ENCODE measurements around the gene PTPRG. TPM values are rescaled to one million over a fixed set of nuclear protein-coding genes. Genes with fewer than 3 reads are reported as not detected.
"Not testable (repeated sequence)": the region's sequence is repeated elsewhere in the genome, so short reads cannot be mapped to it uniquely, and the experiment has no call there.

The PTPRG gene
- total RNA-seq, 3 donors from 2014 or later (not counting 1 experiment from before 2014, with no cell fraction given) = 1.0 to 2.9 (median 2.5) TPM

DNA sequence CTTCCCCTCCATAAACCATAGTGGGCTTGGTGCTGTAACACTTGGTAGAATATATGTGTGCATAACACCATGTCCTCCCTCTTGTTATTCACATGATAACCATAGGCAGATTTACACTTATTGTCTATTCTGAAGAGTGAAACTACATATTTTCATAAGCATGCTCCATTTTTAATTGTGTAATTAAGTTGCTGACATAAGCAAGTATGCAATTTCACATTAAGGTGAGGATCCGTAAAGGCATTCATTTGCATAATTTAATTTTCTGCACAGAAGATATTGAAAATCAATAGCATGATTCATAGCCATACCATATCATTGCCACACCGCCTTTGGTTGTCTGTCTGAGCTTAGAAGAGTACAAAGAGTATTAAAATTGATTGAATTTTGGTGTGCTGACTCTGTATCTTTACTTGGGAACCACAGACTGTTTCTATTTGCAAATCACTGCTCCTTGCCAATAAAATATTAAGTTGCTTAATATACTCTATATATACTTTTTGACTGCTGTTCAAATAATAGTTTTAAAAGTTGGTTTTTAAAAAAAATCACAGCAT is 182.4 kb downstream of the PTPRG start:
- intact Hi-C loops (cut with micrococcal nuclease) = no loop called here
- H3K4me3 Mint-ChIP-seq = no peak overlapping the region
- ATAC-seq = no peak
- DNase-seq = no peak
- no peaks in the 10 kb centered on the region for H3K4me1 Mint-ChIP-seq
- WGBS (ENCODE audit: insufficient coverage) = 83% methylated on average over 1 of the region's 2 CpGs
- Histone ChIP-seq H3K27ac (ENCODE audit: low read length) (no peak overlapping the region), H3K27me3 (ENCODE audit: control insufficient read depth, insufficient read depth, low read length) (no peaks in the 10 kb centered on the region), H3K4me1 (ENCODE audit: control insufficient read depth, insufficient read depth, low read length) (no peaks in the 10 kb centered on the region), H3K9me3 (ENCODE audit: control insufficient read depth, insufficient read depth, low read length) (peaks cover 2% of the 10 kb centered on the region), H3K4me3 (ENCODE audit: low read length) (no peak overlapping the region), H3K36me3 (ENCODE audit: control insufficient read depth, insufficient read depth, low read length) (no peaks in the 10 kb centered on the region)
- no peak overlapping the region for H3K27ac Mint-ChIP-seq
- no peaks in the 10 kb centered on the region for H3K36me3 Mint-ChIP-seq
- H3K27me3 Mint-ChIP-seq (ENCODE audit: low read depth in 2 of 2) = no peaks in the 10 kb centered on the region
- TF ChIP-seq, protein P1, sequence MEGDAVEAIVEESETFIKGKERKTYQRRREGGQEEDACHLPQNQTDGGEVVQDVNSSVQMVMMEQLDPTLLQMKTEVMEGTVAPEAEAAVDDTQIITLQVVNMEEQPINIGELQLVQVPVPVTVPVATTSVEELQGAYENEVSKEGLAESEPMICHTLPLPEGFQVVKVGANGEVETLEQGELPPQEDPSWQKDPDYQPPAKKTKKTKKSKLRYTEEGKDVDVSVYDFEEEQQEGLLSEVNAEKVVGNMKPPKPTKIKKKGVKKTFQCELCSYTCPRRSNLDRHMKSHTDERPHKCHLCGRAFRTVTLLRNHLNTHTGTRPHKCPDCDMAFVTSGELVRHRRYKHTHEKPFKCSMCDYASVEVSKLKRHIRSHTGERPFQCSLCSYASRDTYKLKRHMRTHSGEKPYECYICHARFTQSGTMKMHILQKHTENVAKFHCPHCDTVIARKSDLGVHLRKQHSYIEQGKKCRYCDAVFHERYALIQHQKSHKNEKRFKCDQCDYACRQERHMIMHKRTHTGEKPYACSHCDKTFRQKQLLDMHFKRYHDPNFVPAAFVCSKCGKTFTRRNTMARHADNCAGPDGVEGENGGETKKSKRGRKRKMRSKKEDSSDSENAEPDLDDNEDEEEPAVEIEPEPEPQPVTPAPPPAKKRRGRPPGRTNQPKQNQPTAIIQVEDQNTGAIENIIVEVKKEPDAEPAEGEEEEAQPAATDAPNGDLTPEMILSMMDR (IDR thresholded peaks at IDR 0.05) = no peak
- H3K9me3 Mint-ChIP-seq = peaks cover 0 to 2% of the 10 kb centered on the region in 2 donors

GRCh38 chr3:61748288-61748687 is 186.9 kb downstream of the PTPRG start:
- intact Hi-C loops (cut with micrococcal nuclease) = no loop called here
- peaks cover 0 to 2% of the 10 kb centered on the region in 2 donors for H3K9me3 Mint-ChIP-seq
- no peak overlapping the region for H3K27ac Mint-ChIP-seq
- no peaks in the 10 kb centered on the region for H3K36me3 Mint-ChIP-seq
- TF ChIP-seq, protein P1 (IDR thresholded peaks at IDR 0.05) = no peak
- Histone ChIP-seq H3K36me3 (ENCODE audit: control insufficient read depth, insufficient read depth, low read length) (no peaks in the 10 kb centered on the region), H3K27ac (ENCODE audit: low read length) (no peak overlapping the region), H3K4me1 (ENCODE audit: control insufficient read depth, insufficient read depth, low read length) (no peaks in the 10 kb centered on the region), H3K27me3 (ENCODE audit: control insufficient read depth, insufficient read depth, low read length) (no peaks in the 10 kb centered on the region), H3K9me3 (ENCODE audit: control insufficient read depth, insufficient read depth, low read length) (peaks cover 2% of the 10 kb centered on the region), H3K4me3 (ENCODE audit: low read length) (no peak overlapping the region)
- H3K27me3 Mint-ChIP-seq (ENCODE audit: low read depth in 2 of 2) = no peaks in the 10 kb centered on the region
- DNase-seq (no peak), ATAC-seq (no peak)
- H3K4me1 Mint-ChIP-seq = no peaks in the 10 kb centered on the region
- 90% methylated on average over 2 of the region's 3 CpGs for WGBS (ENCODE audit: insufficient coverage)
- no peak overlapping the region for H3K4me3 Mint-ChIP-seq

DNA sequence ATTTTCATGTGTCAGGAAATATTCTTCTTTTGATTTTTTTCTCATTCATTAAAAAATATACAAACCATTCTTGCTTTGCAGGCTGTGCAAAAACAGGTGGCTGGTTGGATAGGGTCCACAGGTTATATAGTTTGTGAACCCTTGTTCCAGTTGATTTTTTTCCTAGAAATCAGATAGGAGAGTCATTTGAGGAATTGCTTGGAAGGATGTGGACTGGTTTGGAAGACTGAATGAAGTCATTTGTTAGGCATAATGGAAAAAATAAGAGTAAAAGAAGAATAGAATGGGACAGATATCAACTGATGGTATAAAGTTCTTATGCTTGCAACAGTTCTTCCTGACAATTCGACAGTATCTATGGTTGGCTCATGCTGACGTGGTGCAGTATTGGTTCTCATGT is 189.4 kb downstream of the PTPRG start:
- no peaks in the 10 kb centered on the region for H3K9me3 Mint-ChIP-seq
- Histone ChIP-seq H3K9me3 (ENCODE audit: control insufficient read depth, insufficient read depth, low read length) (peaks cover 2% of the 10 kb centered on the region), H3K27me3 (ENCODE audit: control insufficient read depth, insufficient read depth, low read length) (no peaks in the 10 kb centered on the region), H3K36me3 (ENCODE audit: control insufficient read depth, insufficient read depth, low read length) (no peaks in the 10 kb centered on the region), H3K4me3 (ENCODE audit: low read length) (no peak overlapping the region), H3K27ac (ENCODE audit: low read length) (no peak overlapping the region), H3K4me1 (ENCODE audit: control insufficient read depth, insufficient read depth, low read length) (no peaks in the 10 kb centered on the region)
- no peak overlapping the region for H3K4me3 Mint-ChIP-seq
- no peaks in the 10 kb centered on the region for H3K4me1 Mint-ChIP-seq
- H3K27ac Mint-ChIP-seq = no peak overlapping the region
- no peak for DNase-seq
- 73% methylated on average over 2 of the region's 2 CpGs for WGBS (ENCODE audit: insufficient coverage)
- TF ChIP-seq, protein P1 (IDR thresholded peaks at IDR 0.05) = no peak
- no peaks in the 10 kb centered on the region for H3K36me3 Mint-ChIP-seq
- no peak for ATAC-seq
- H3K27me3 Mint-ChIP-seq (ENCODE audit: low read depth in 2 of 2) = no peaks in the 10 kb centered on the region
- intact Hi-C loops (cut with micrococcal nuclease) = no loop called here

GRCh38 chr3:61758839-61759238 is 197.5 kb downstream of the PTPRG start:
- TF ChIP-seq, protein P1 (IDR thresholded peaks at IDR 0.05) = no peak
- Histone ChIP-seq H3K27ac (ENCODE audit: low read length) (no peak overlapping the region), H3K9me3 (ENCODE audit: control insufficient read depth, insufficient read depth, low read length) (no peaks in the 10 kb centered on the region), H3K27me3 (ENCODE audit: control insufficient read depth, insufficient read depth, low read length) (no peaks in the 10 kb centered on the region), H3K4me3 (ENCODE audit: low read length) (no peak overlapping the region), H3K4me1 (ENCODE audit: control insufficient read depth, insufficient read depth, low read length) (no peaks in the 10 kb centered on the region), H3K36me3 (ENCODE audit: control insufficient read depth, insufficient read depth, low read length) (no peaks in the 10 kb centered on the region)
- intact Hi-C loops (cut with micrococcal nuclease) = no loop called here
- no peak for ATAC-seq
- 100% methylated on average over 2 of the region's 3 CpGs for WGBS (ENCODE audit: insufficient coverage)
- Mint-ChIP-seq H3K4me3 (no peak overlapping the region), H3K27me3 (ENCODE audit: low read depth in 2 of 2) (no peaks in the 10 kb centered on the region), H3K27ac (no peak overlapping the region), H3K9me3 (peaks cover 0 to 6% of the 10 kb centered on the region in 2 donors), H3K4me1 (no peaks in the 10 kb centered on the region), H3K36me3 (no peaks in the 10 kb centered on the region)
- no peak for DNase-seq

DNA sequence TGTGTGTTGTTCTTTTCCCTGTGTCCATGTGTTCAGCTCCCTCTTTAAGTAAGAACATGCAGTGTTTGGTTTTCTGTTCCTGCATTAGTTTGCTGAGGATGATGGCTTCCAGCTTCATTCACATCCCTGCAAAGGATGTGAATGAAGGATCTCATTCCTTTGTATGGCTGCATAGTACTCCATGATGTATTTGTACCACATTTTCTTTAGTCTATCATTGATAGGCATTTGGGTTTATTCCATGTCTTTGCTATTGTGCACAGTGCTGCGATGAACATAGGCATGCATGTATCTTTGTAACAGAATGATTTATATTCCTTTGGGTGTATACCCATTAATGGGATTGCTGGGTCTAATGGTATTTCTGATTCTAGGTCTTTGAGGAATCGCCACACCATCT is 199.4 kb downstream of the PTPRG start:
- H3K27me3 Mint-ChIP-seq (ENCODE audit: low read depth in 2 of 2); H3K27me3 ChIP-seq (ENCODE audit: control insufficient read depth, insufficient read depth, low read length); H3K9me3 ChIP-seq (ENCODE audit: control insufficient read depth, insufficient read depth, low read length); DNase-seq; H3K27ac ChIP-seq (ENCODE audit: low read length); H3K36me3 ChIP-seq (ENCODE audit: control insufficient read depth, insufficient read depth, low read length); H3K4me3 Mint-ChIP-seq; H3K4me1 Mint-ChIP-seq; intact Hi-C loops (cut with micrococcal nuclease); H3K9me3 Mint-ChIP-seq; H3K4me1 ChIP-seq (ENCODE audit: control insufficient read depth, insufficient read depth, low read length); ATAC-seq; H3K4me3 ChIP-seq (ENCODE audit: low read length); H3K27ac Mint-ChIP-seq; H3K36me3 Mint-ChIP-seq: not testable (repeated sequence)
- WGBS (ENCODE audit: insufficient coverage) = 81% methylated on average over 2 of the region's 2 CpGs

All from natural killer cell (primary cell).